Activated CD8-positive, alpha-beta memory T cell treated with anti-CD3 and anti-CD28 coated beads, Interleukin-2, amount 50 U/mL, for 48 hours (primary cell): ENCODE measurements around the gene TRIO.

Experiments
- DNase-seq: peaks from one replicate; pipeline ENCODE4 v3.0.0-alpha.2; 2020

TRIO gene

DNA sequence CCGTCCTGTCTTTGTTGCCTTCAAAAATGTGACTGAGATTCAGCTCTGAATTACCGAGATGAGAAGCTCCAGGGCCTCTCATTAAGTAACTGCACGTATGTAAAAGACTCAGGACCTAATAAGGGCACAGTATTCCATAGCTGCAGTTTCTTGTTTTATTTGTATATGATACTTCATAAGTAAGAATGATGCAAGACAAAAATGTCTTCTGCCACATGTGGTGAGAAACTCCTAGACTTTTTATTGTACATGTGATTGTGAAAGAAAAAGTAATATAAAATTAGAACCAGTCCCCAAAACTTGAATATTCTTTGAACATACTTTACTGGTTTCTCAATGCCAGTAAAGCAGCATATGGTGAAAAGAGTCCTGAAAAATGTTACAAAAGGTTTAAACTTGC is 328.4 kb downstream of the TRIO start:
- DNase-seq, result no peak

DNA sequence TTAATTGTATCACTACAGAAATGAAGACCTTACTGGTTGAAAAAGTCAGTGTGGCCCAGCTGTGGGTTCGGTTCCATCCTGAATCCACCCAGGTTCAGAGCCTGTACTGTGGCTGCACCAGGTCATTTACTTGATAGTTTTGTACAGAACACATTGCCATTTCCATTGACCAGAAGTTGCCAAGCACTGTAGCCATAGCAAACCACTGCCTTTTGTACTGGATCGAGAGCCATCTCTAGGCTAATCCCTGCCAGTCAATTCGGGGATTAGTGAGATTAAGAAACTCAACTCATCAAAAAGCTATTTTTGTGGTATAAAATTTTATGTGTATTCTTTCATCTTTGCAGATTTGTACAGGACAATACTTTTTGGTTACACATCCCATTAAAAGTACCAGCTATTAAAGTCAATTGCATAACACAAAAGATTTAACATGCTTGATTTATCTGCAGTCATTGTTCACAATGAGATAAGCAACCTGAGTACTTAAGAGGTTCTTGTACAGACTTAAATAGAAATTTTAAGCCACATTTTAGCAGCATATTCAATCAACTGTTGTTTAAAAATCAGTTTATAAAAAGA is 329.9 kb downstream of the TRIO start:
- DNase-seq, result no peak

DNA sequence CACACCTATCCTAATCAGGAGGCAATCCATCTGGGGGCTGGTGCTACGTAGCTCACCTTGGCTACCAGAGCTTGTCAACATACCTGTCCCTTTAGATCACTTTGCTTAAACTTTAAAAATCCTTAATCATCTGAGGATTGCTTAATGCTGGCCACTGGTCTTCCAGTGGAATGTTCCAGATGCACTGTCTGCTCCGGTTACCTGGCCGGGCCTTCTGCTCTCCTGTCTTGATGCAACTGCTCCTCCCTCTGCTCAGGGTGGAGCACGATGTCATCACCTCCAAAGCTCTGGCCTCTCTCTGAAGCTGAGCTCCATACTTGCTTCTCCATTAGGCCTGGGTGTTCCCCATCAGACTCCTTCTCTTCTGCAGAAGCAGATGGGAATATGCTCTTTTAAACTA is 331.9 kb downstream of the TRIO start:
- DNase-seq, result no peak

DNA sequence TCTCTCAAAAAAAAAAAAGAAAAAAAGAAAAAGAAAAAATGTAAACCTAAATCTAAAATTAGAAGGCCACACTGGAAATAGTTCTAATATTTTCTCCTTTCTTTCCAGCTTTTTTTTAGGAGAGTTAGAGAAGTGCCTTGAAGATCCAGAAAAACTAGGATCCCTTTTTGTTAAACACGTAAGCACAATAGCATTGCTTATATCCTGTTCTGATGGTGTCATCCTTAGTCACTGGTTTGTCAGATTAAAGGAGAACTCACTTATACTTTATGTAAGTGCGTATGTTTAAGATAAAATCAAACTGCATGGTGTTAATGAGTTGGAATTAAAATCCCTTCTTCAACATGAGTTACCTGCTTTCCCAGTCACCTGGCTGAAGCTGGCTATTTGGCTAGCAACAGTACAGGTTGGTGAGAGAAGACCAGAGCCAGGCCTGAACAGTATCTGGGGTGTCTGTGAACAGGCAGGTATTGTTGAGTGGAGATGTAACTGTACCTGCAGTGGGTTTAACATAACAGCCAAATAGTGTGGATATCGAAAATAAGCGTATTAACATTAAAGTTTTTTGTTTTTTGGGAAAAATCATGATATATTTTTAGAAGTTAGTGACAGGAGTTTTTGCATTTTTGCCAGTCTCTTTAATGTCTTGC is 333.8 kb downstream of the TRIO start:
- DNase-seq, result no peak

DNA sequence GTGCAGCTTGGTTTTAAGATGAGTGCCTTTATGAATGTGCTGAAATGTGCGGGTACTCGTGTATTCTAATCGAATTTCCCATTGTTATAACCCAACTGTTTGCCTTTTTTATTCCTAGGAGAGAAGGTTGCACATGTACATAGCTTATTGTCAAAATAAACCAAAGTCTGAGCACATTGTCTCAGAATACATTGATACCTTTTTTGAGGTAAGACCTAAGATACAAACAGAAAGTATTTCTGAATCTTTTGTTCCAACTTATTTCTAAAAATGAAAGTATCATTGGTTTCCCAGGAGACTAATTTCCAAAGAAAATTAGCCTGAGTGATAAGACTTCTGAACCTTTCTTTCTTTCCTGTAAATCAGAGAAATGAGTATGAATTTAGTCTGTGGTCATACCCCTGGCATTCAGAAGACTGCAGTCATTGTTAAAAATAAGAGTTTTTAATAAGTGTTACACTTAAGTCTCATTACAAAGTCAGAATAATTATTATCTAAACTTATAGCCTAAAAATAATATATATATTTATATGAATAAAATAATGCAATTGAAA is 336.1 kb downstream of the TRIO start:
- DNase-seq, result no peak

DNA sequence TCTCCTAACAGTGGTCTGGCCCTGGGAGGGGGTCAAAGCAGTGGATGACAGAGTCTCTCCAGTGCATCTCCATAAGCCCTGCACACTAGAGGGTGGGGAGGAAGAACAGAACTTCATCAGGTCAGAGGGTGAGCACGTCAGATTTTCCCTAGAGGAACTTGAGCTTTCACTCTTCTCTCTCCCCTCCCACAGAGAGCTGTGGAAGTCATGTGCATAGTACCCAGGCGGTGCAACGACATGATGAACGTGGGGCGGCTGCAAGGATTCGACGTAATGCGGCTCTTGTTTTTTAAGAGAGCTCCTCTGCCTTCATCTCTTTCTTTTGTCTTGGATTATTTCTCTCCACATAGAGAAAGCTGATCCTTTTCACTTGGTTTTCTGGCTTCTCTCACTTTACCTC is 338.2 kb downstream of the TRIO start:
- DNase-seq, result no peak

DNA sequence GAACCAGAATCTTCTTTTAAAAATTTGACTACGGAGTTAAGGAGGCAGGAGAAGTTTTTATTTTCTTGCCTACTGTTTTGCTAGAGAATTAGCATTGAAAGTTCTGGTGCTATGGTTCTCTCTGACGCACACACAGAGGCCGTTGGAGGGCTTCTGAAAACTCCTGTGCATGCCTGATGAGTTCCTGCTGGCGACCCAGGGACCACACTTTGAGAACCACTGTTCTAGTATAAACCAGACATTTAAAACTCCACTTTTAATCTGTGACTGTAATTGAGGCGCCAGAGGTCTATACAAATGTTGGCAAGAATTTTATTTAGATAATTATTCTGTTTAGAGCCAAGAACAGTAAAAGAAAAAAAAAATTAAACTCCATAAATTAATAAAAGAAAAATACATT is 338.9 kb downstream of the TRIO start:
- DNase-seq, result no peak

DNA sequence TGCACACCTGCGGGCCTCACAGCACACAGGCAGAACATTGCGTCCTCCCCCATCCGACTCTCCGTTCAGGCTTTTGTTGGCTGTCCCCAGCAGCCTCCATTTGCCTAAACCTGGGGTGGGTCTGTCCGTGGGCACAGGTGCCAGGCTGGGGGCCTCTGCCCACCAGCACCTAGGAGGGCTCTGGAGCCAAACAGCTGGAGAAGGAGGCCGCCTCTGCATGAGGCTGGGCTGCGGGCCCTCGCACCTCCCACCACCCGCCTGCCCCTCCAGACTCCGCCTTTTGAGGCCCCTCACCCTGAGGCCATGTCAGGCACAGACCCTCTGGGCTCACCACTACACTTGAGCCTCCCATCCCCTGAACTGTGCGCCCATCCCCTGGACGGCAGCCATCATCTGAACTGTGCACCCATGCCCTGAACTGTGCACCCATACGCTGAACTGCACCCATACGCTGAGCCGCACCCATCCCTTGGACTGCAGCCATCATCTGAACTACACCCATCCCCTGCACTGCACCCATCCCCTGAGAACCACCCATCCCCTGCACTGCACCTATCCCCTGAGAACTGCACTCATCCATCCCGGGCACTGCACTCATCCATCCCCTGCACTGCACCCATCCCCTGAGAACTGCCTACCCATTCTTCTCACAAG is 340.5 kb downstream of the TRIO start:
- no peak for DNase-seq

DNA sequence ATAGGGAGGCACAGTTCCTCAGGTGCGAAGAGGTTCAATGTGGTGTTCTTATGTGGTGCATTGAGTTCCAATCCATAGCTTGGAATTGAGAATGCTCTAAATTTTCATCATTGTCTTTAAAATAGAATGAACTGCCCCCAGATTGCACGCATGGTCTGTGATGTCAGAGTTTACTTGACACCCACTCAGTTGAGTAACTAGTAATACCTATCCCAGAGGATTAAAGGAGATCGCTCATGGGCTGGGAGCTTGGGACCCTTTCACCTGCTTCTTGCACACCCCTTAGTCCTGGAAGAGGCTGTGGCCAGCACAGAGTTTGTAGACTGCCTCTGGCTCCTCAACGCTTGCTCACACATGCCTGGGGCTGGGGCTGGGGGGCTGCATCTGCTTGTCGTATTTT is 343.3 kb downstream of the TRIO start:
- no peak for DNase-seq

DNA sequence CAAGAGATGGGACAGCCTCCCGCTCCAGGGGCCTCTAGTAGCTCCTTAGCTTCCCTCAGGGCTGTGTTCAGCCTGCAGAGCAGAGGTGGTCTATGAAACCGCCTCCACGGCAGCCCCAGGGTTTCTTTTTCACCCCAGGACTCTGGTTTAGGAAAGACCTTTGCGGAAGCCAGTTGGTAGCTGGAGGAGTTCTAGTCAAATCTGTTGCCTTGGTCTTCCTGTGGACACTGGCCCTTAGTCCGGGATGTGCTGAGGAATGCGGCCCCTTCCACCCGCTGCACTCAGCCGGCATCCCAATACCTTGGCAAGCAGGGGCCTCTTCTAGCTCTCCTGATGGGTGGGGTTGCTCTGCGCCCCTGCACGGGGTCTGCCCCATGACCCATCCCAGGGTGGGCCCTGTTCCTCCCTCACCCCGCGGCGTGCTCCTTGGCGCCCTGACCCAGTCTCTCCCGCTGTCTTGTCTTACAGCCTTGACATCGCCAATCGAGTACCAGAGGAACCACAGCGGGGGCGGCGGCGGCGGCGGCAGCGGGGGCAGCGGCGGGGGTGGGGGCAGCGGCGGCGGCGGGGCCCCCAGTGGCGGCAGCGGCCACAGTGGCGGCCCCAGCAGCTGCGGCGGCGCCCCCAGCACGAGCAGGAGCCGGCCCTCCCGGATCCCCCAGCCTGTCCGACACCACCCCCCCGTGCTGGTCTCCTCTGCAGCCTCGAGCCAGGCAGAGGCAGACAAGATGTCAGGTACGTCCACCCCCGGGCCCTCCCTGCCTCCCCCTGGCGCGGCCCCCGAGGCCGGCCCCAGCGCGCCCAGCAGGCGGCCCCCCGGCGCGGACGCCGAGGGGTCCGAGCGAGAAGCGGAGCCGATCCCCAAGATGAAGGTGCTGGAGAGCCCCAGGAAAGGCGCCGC is 344.1 kb downstream of the TRIO start:
- no peak for DNase-seq

DNA sequence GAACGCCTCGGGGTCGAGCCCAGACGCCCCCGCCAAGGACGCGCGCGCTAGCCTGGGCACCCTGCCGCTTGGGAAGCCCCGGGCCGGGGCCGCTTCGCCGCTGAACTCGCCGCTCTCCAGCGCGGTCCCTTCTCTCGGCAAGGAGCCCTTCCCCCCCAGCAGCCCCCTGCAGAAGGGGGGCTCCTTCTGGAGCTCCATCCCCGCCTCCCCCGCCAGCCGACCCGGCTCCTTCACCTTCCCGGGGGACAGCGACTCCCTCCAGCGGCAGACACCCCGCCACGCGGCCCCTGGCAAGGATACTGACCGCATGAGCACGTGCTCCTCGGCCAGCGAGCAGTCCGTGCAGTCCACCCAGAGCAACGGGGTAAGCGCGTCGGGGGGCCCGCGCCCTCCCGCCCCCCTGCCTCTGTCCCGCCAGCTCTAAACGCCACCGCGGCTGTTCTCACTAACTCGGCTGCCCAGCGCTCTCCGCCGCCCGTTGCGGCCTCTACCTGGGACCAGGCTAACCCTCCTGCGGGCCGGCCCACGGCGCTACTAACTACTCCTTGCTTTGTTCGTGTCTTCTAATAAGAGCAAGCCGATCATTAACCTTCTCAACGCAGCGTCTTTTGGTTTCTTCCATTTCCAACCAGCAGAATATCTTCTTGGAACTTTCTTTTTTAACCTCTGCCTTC is 344.9 kb downstream of the TRIO start:
- DNase-seq, result no peak

DNA sequence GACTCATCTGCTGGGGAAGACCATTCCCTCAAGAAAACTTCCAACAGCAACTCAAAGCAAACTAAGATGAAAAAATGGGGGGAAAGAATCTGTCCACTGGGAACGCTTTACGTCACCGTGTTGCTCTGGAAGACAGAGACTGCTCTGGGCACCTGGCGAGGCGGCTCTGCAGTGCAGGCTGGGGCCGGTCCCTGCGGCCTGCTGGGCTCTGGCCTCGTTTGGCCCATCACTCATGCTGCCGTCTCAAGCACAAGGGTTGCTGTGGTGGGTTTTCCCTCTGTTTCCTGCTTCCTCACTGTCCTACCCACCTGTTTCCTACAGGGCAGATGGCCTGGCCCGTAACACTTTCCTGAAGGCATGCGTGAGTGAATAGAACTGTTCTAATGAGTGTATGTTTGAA is 345.6 kb downstream of the TRIO start:
- DNase-seq, result no peak

DNA sequence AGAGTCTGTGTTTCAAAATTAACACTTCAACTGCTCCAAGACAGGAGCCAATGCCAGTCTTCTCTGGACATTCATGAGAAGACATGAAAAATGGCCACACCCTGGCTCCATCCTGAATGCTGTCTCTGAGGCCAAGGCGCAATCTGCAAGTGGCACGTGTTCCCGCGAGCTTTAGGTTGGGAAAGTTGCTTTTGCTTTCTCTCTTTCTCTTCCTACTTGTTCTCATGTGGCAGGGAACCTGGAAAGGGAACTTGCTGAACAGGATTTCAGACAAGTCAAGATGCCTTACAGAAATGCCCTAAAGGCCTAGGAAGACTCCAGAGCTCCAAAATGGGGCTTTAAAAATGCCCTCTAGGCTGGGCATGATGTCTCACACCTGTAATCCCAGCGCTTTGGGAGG is 346.5 kb downstream of the TRIO start:
- no peak for DNase-seq

DNA sequence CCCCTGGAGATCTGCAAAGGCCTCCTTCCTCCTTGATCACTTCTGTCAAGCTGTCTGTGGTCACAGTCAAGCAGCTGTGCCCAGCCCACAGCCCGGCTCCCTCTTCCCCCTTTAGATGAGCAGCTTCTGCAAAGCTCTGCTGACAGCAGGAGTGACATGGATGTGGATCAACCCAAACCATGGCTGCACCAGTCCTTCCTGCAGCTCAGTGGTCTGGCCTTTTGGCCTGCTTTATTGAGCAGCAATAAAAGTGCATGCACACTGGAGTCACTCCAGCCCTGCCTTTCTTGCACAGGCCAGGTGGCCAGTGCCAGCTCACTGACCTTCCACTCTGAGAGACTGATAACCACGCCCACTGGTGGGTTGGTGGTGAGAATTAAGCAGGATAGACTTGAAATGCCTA is 347.2 kb downstream of the TRIO start:
- DNase-seq, result no peak

DNA sequence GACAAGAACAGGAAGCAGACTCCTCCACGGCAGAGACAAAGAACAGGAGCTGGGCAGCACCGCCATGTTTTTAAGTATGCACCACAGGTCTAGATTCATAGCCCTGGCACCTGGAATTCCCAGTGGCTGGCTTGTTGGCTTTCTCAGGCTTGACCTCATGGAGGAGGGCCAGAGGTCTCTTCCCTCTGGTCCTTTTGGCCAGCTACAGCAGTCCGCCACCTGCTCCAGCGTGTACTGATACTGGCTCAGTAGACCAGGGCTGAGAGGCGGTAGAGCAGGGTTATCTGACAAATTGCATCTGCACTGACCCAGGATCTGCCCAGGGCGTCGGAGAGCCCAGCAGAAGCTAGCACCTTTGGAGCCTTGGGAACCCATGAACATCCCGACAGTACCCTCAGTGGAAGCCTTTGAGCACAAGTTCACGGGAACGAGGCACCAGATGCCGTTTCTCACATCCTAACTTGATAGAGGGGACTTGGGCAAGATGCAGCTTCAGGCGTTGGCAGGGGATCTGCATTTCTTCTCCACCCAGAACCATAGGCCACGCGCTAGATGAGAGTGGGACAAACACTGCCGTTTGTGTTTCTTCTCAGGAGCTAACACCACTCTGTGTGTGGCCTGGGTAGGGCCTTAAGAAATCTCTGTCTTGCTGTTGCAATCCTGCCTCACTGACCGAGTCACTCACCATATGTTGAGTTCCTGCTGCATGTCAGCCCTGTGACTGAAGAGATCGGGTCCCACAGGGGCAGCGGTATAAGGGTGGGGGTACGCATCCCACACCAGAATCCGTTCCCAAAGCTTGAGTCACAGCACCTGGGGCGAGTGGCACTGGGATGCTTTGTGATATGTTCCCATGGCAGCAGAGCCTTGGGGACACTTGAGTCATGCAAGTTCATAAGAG is 348.1 kb downstream of the TRIO start:
- DNase-seq, result no peak

DNA sequence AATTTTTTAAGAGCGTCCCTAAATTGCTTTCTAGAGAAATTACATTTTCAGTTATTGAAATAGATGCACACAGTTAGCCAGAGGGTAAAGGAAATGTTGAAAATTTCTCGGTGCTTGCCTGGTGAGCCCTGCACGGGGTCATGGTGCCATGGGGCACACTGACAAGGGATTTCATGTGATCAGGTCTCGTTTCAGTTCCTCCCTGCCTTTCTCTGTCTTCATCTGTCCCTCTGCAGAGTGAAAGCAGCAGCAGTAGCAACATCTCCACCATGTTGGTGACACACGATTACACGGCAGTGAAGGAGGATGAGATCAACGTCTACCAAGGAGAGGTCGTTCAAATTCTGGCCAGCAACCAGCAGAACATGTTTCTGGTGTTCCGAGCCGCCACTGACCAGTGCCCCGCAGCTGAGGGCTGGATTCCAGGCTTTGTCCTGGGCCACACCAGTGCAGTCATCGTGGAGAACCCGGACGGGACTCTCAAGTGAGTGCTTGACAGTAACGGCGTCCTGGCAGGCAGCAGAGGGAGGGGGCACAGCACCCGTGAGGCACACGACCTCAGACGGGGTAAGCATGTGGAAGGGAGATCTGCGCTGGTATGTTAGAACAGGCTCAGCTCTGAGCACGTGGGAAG is 349.3 kb downstream of the TRIO start:
- no peak for DNase-seq

DNA sequence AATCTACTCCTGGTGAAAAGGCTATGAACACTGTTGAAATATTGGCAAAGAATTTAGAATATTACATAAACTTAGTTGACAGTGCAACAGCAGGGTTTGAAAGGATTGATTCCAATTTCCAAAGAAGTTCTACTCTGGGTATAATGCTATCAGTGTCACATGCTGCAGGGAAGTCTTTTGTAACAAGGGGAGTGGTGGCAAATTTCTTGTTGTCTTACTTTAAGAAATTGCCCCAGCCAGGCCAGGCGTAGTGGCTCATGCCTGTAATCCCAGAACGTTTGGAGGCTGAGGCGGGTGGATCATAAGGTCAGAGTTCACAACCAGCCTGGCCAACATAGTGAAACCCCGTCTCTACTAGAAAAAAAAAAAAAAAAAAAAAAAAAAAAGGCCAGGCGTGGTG is 352.2 kb downstream of the TRIO start:
- DNase-seq, result no peak

DNA sequence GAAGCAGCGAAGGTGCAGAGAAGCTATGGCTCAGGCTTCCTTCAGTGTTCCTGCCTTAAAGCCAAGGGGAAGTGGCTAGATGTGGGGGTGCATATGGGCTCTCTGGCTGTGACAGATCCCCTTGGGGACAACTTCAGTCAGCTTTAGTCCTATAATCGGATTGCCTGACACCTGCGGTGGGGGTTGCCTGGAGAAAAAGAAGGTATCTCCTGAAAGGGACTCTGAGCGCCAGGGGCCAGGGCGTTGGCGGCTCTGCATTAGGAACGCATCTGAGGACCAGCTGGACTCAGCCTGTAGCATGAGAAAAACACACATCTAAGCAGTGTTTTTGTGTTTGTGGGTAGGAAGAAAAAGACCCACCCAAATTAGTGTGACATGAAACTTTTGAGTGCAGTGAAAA is 354.2 kb downstream of the TRIO start:
- DNase-seq, result no peak

DNA sequence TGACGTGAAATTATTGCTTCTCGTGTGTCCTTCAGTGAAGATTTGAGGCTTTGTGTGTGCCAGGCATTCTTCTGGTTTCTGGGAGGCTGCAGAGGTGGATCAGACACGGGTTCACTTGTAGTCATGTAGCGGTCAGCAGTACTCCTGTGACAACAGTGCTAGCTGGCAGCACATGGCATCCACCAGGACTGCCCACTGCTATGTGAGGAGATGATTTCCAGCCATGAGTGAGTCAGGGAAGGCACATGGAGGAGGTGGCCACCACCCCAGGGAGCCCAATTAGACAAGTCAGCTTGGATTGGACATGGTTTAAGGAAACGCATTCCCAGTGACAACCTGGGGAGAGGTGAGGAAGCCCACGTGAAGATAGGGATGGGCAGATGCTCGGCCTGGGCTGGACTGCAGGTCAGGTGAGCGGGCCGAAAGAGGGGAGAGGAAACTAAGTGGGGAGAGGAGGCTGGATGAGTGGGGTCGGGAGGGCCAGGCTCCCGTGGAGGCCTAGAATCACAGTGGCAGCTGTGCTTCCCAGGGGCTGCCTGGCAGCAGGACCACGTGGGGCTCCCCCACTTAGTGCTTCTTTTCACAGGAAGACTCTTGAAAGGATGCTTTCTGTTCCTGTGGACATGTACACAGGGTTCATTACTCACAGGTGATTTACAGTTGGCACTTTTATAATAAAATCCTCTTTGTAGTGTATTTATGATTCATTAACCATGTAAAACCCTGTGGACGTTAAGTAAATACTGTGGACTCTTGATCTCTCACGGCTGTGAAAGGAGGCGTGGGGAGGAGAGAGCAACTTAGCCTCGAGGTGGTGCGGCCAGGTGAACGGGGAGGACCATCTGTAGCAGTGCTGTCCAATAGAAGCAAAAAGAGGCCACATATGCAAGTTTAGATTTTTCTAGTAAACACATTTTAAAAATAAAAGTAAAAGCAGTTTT is 358.5 kb downstream of the TRIO start:
- no peak for DNase-seq

DNA sequence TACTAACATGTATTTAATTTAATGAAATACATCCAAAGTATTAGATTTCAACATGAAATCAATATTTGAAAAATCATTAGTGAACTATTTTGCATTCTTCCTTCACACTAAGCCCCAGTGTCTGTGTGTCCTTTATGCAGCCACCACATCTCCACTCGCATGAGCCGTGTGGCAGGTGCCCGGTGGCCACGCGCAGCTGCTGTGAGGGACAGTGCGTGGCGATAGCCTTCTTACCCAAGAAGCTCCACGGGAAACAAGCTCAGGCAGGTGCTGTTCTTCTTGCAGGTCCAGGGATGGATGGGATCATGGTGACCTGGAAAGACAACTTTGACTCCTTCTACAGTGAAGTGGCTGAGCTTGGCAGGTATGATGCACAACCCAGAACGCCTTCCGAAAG is 359.1 kb downstream of the TRIO start:
- no peak for DNase-seq
